Tibial nerve (tissue), 4 donors: Measurements from ENCODE around the gene CDK18. TPM values are rescaled to one million over a fixed set of nuclear protein-coding genes. Genes with fewer than 3 reads are reported as not detected.

Experiments used
- DNase-seq, 2 donors: peaks; one replicate each; pipeline ENCODE4 v3.0.0-alpha.2; 2019; ENCODE audit warnings: low spot score in 2 of 2
- H3K27ac ChIP-seq, 4 donors: fragments of 200-600 bp; sonication (generic) in 3 of 4; one replicate each; pipeline ENCODE4 v1.5.1; 2017 to 2019; ENCODE audit warnings: mild to moderate bottlenecking in 1 of 4
- H3K27me3 ChIP-seq, 2 donors: fragments of 200-600 bp; sonication (generic) in 1 of 2; one replicate each; pipeline versions ENCODE4 v1.5.1 to v1.6.0; 2017 to 2019
- H3K36me3 ChIP-seq, 3 donors: fragments of 200-600 bp; sonication (generic); one replicate each; pipeline ENCODE4 v1.5.1; 2018 to 2019
- H3K4me1 ChIP-seq, 4 donors: fragments of 200-600 bp; sonication (generic) in 3 of 4; one replicate each; pipeline ENCODE4 v1.5.1; 2017 to 2019
- H3K4me3 ChIP-seq, 4 donors: fragments of 200-600 bp; sonication (generic) in 3 of 4; one replicate each; pipeline ENCODE4 v1.5.1; 2017 to 2019; ENCODE audit warnings: mild to moderate bottlenecking in 1 of 4, moderate library complexity in 1 of 4
- H3K9me3 ChIP-seq, 4 donors: fragments of 200-600 bp; sonication (generic) in 3 of 4; one replicate each; pipeline ENCODE4 v1.5.1; 2017 to 2019
- EP300 ChIP-seq, 2 donors: sonication (generic); formaldehyde crosslinking; IDR thresholded peaks; one replicate each; pipeline ENCODE4 v1.6.1; 2017; ENCODE audit warnings: antibody characterized with exemption in 2 of 2, mild to moderate bottlenecking in 1 of 2
- POLR2A ChIP-seq, 2 donors: fragments of 450-650 bp; IDR thresholded peaks; one replicate each; pipeline ENCODE4 v1.6.1; 2017; ENCODE audit warnings: antibody characterized with exemption in 2 of 2, mild to moderate bottlenecking in 2 of 2, moderate library complexity in 2 of 2
- WGBS, 2 donors: methylation state at CpG; one replicate each; pipeline ENCODE4 v1.1.5; 2018; 5-methylcytosine and 5-hydroxymethylcytosine counted together
- total RNA-seq, 4 donors: library from RNA; depleted of rRNA; stranded (reverse); fragments of >200 nt; gene quantifications; one replicate each; pipeline ENCODE4 v1.1.0, GENCODE V29; 2016
- TF ChIP-seq, protein P1 (sequence below), 5 experiments: fragments of 200-600 bp in 3 of 5; fragments of 450-650 bp in 2 of 5; sonication (generic) in 3 of 5; IDR thresholded peaks; one replicate each; pipeline ENCODE4 v1.5.1; 2016 to 2019; ENCODE audit warnings: antibody characterized with exemption in 5 of 5, mild to moderate bottlenecking in 3 of 5, moderate library complexity in 2 of 5

CDK18 gene
- total RNA-seq, 4 donors from 2014 or later: 5.1 to 14.1 (median 7.5) TPM

DNA sequence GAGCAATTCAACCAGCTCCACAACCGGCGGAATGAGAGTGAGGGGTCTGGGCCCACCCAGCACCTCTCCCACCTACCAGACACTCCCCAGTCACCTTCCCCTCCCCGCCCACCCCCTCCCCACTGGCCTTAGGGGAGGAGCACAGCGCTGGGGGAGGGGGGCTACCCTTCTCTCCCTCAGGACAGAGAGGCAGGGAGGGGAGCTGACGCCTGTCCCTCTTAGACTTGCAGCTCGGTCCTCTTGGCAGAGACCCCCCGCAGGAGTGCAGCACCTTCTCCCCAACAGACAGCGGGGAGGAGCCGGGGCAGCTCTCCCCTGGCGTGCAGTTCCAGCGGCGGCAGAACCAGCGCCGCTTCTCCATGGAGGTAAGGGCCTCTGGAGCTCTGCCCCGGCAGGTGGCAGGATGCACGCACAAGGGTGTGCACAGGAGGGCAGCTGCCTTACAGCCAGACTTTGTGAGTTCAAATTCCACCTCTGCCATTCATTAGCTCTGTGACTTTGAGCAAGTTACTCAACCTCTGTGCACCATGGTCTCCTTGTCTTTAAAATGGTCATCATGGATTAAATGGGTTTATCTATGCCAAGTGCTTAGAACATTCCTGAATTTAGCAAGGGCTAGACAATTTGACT is 18.9 kb downstream of the CDK18 start:
- DNase-seq: no peak
- no peaks in the 10 kb centered on the region for H3K27me3 ChIP-seq
- no peaks in the 10 kb centered on the region for H3K9me3 ChIP-seq
- H3K4me1 ChIP-seq: peaks cover 0 to 18% (median 8%) of the 10 kb centered on the region in 4 donors
- H3K36me3 ChIP-seq: peaks cover 0 to 6% (median 0%) of the 10 kb centered on the region in 3 donors
- H3K27ac ChIP-seq: no peak overlapping the region
- WGBS, 2 donors: 61 to 81% methylated on average over 3 to 14 of the region's 16 CpGs
- no peak overlapping the region for H3K4me3 ChIP-seq
- TF ChIP-seq, protein P1, sequence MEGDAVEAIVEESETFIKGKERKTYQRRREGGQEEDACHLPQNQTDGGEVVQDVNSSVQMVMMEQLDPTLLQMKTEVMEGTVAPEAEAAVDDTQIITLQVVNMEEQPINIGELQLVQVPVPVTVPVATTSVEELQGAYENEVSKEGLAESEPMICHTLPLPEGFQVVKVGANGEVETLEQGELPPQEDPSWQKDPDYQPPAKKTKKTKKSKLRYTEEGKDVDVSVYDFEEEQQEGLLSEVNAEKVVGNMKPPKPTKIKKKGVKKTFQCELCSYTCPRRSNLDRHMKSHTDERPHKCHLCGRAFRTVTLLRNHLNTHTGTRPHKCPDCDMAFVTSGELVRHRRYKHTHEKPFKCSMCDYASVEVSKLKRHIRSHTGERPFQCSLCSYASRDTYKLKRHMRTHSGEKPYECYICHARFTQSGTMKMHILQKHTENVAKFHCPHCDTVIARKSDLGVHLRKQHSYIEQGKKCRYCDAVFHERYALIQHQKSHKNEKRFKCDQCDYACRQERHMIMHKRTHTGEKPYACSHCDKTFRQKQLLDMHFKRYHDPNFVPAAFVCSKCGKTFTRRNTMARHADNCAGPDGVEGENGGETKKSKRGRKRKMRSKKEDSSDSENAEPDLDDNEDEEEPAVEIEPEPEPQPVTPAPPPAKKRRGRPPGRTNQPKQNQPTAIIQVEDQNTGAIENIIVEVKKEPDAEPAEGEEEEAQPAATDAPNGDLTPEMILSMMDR (IDR thresholded peaks at IDR 0.05): no peak
- no peak for TF ChIP-seq EP300 (IDR thresholded peaks at IDR 0.05)
- TF ChIP-seq POLR2A (IDR thresholded peaks at IDR 0.05): no peak

DNA sequence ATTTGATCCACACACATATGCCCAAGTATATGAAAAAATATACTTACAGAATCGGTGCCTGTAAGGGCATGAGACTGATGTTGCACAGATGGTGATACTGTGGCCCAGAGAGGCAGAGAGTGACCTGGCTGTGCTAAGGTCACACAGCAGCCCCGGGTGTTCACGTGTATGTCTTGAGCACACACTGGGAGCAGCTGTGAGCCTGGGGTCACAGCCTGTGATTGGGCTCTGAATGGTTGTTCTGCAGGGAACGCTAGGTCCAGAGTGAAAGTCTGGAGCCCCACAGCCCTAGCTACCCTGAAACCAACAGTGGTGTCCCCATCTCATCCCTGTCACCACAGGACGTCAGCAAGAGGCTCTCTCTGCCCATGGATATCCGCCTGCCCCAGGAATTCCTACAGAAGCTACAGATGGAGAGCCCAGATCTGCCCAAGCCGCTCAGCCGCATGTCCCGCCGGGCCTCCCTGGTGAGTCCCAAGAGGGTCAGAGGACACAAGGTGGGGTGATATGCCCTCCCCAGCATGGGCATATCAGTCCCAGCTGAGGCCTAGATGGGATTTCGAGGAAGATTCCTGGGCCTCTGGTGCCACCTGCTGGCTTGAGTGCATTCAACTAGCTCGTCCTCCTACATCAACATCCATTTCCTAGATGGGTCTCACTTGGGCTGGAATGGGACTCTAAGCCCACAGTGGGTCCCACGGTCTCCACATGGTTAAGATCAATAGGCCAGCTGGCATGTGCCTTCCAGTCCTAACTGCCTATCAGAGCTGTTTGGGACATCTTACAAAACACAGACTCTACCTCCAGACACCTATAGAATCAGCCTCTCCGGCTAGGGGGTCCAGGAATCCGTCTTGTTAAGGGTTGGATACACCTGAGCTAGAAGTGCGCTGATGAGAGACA is 19.7 kb downstream of the CDK18 start:
- Histone ChIP-seq H3K36me3 (peaks cover 0 to 6% (median 0%) of the 10 kb centered on the region in 3 donors), H3K27me3 (no peaks in the 10 kb centered on the region), H3K4me3 (no peak overlapping the region), H3K4me1 (peaks cover 0 to 17% (median 9%) of the 10 kb centered on the region in 4 donors), H3K9me3 (no peaks in the 10 kb centered on the region), H3K27ac (no peak overlapping the region)
- TF ChIP-seq, protein P1 (IDR thresholded peaks at IDR 0.05): peak; percentile 62 to 88 (median 68)
- TF ChIP-seq POLR2A (IDR thresholded peaks at IDR 0.05): no peak
- 43 to 55% methylated on average over 14 to 15 of the region's 16 CpGs for WGBS, 2 donors
- DNase-seq: peak; percentile 42 to 72

DNA sequence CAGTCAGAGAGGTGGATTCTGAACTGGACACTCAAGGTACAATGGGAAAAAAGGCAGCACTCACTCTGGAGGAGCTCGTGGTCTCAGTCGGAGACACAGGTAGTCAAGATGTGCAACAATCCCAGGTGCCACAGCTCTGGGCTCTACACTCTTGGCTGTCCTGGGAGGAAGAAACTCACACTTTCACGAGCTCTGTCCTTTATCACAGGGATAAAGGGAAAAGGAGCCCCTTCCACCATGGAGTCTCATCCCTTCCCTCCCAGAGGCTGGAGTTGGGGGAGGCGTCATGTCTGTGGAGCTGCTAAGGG is 20.3 kb downstream of the CDK18 start:
- TF ChIP-seq POLR2A (IDR thresholded peaks at IDR 0.05) (no peak), EP300 (IDR thresholded peaks at IDR 0.05) (no peak)
- TF ChIP-seq, protein P1 (IDR thresholded peaks at IDR 0.05): no peak
- H3K36me3 ChIP-seq: peaks cover 0 to 6% (median 0%) of the 10 kb centered on the region in 3 donors

DNA sequence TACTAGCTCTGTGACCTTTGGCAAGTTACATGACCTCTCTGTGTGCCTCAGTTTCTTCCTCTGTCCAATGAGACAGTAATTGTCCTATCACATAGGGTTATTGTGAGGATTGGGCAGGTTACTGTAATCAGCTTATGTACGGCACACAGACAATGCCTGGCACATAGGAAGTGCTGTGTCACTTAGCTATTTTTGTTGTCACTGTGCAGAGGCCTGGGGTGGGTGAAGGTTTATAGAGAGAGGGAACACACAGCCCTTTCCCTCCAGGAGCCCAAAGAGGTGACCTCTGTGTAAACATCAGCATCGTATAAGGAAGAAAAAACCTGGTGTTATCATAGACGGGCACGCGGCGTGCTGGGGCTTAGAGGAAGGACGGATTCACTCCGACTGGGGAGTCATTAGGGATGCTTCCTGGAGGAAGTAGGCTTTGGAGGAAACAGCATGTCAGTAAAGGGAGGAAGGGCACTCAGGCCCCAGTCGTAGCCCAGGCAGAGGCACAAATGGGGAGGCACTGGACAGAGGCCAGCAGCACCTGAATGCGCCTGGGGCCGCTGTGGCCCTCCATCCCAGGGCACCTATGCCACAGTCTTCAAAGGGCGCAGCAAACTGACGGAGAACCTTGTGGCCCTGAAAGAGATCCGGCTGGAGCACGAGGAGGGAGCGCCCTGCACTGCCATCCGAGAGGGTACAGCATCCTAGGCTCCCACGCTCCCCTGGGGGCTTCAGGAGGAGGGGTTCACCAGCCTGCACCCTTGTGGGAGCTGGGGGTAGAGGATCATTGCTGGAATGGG is 21.2 kb downstream of the CDK18 start:
- H3K27ac ChIP-seq: no peak overlapping the region
- DNase-seq: no peak
- H3K27me3 ChIP-seq: no peaks in the 10 kb centered on the region
- H3K9me3 ChIP-seq: no peaks in the 10 kb centered on the region
- peaks cover 0 to 13% (median 0%) of the 10 kb centered on the region in 3 donors for H3K36me3 ChIP-seq
- H3K4me1 ChIP-seq: peaks cover 0 to 12% (median 4%) of the 10 kb centered on the region in 4 donors
- 90 to 94% methylated on average over 14 to 15 of the region's 18 CpGs for WGBS, 2 donors
- TF ChIP-seq, protein P1 (IDR thresholded peaks at IDR 0.05): no peak
- TF ChIP-seq EP300 (IDR thresholded peaks at IDR 0.05): no peak
- TF ChIP-seq POLR2A (IDR thresholded peaks at IDR 0.05): no peak
- no peak overlapping the region for H3K4me3 ChIP-seq

More for the DNA sequence above, 20.3 kb downstream of the CDK18 start:
- WGBS, 2 donors: 81 to 88% methylated on average over 4 of the region's 4 CpGs
- no peaks in the 10 kb centered on the region for H3K27me3 ChIP-seq
- peaks cover 0 to 16% (median 5%) of the 10 kb centered on the region in 4 donors for H3K4me1 ChIP-seq
- no peak overlapping the region for H3K4me3 ChIP-seq
- no peak for DNase-seq
- no peaks in the 10 kb centered on the region for H3K9me3 ChIP-seq
- no peak overlapping the region for H3K27ac ChIP-seq
